ENCODE measurements around the gene HCN2. TPM values are rescaled to one million over a fixed set of nuclear protein-coding genes. Genes with fewer than 3 reads are reported as not detected.

The HCN2 gene
- total and polyA plus RNA-seq, 10 of the 15 experiments (the other 5 are each of a cell fraction or from before 2014, with no cell fraction given) = 0.01 to 0.54 (median 0.08) TPM; not detected in 4

- H3K4me1 ChIP-seq (ENCODE audit: control insufficient read depth, insufficient read depth, low read length) = peaks cover 24% of the 10 kb centered on the region
- ChIA-PET SMC1A (ENCODE audit: uncharacterized antibody, unreplicated experiment) (no interaction called here), RAD21 (ENCODE audit: unreplicated experiment) (no interaction called here), POLR2A (interaction anchor here (1.0 kb wide), 1 partner anchor 20 kb away, joined by 4 read pairs; no protein-coding TSS in a partner anchor), CTCF (no interaction called here)
- no peaks in the 10 kb centered on the region for H4K20me1 ChIP-seq (ENCODE audit: control insufficient read depth, insufficient read depth)
- no TSS peak for BruUV-seq (replicated peaks)
- intact Hi-C loops (cut with micrococcal nuclease; ENCODE audit: unreplicated experiment) (no loop called here), in situ Hi-C loops (cut with MboI) (no loop called here)
- no peak overlapping the region for H2AFZ ChIP-seq (ENCODE audit: control insufficient read depth, low read depth, low read length)
- H3K4me2 ChIP-seq (ENCODE audit: control insufficient read depth, insufficient read depth) = no peak overlapping the region
- H3K27me3 ChIP-seq (replicated peaks in 1 of 2; ENCODE audit: control insufficient read depth in 2 of 2, insufficient read depth in 2 of 2, low read length in 1 of 2) = no peaks in the 10 kb centered on the region
- H3K27ac ChIP-seq (ENCODE audit: control insufficient read depth, insufficient read depth) = no peak overlapping the region
- H3K4me3 ChIP-seq = no peak overlapping the region
- H3K9me3 ChIP-seq (replicated peaks; ENCODE audit: control insufficient read depth, insufficient read depth, low read length) = no peaks in the 10 kb centered on the region
- WGBS (ENCODE audit: insufficient coverage, insufficient replicate concordance, low lambda C conversion rate, missing lambda C conversion rate) = 90% methylated on average over 31 of the region's 31 CpGs
- DNase-seq (ENCODE audit: low read depth, low spot score) (no peak), ATAC-seq (no peak), FAIRE-seq (no peak)
- H3K9ac ChIP-seq (ENCODE audit: control insufficient read depth, insufficient read depth, low read length) = no peak overlapping the region
- peaks cover 0 to 4% of the 10 kb centered on the region in 2 experiments; a peak in 2 of 4 replicates for H3K36me3 ChIP-seq (ENCODE audit: control insufficient read depth in 2 of 2, insufficient read depth in 2 of 2, low read length in 1 of 2)
- no peaks in the 10 kb centered on the region for H3K79me2 ChIP-seq (ENCODE audit: control insufficient read depth, insufficient read depth, low read length)
- TF ChIP-seq JUNB (IDR thresholded peaks at IDR 0.05) = no peak
- TF ChIP-seq, protein P1, sequence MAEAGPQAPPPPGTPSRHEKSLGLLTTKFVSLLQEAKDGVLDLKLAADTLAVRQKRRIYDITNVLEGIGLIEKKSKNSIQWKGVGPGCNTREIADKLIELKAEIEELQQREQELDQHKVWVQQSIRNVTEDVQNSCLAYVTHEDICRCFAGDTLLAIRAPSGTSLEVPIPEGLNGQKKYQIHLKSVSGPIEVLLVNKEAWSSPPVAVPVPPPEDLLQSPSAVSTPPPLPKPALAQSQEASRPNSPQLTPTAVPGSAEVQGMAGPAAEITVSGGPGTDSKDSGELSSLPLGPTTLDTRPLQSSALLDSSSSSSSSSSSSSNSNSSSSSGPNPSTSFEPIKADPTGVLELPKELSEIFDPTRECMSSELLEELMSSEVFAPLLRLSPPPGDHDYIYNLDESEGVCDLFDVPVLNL (IDR thresholded peaks at IDR 0.05; ENCODE audit: low read depth, low read length) = no peak
- no peak for TF ChIP-seq NKRF (conservative IDR thresholded peaks at IDR 0.05)
- TF ChIP-seq RAD51 (IDR thresholded peaks at IDR 0.05) = no peak
- no peak for TF ChIP-seq WRNIP1 (IDR thresholded peaks at IDR 0.05; ENCODE audit: borderline replicate concordance, low read depth, low read length)
- no peak for TF ChIP-seq NR2C2 (IDR thresholded peaks at IDR 0.05; ENCODE audit: borderline replicate concordance, control insufficient read depth, insufficient read length, low read depth)
- TF ChIP-seq CHD1 (IDR thresholded peaks at IDR 0.05; ENCODE audit: low read depth, low read length) = no peak
- TF ChIP-seq EED (IDR thresholded peaks at IDR 0.05; ENCODE audit: low read depth) = no peak
- TF ChIP-seq HCFC1 (IDR thresholded peaks at IDR 0.05; ENCODE audit: low read length) = no peak
- TF ChIP-seq CHD2 (IDR thresholded peaks at IDR 0.05; ENCODE audit: borderline replicate concordance, low read depth, low read length) = no peak
- no peak for TF ChIP-seq RB1 (IDR thresholded peaks at IDR 0.05; ENCODE audit: borderline replicate concordance)
- TF ChIP-seq YY1 (IDR thresholded peaks at IDR 0.05; ENCODE audit: low read depth, low read length) = no peak
- TF ChIP-seq, protein P2, sequence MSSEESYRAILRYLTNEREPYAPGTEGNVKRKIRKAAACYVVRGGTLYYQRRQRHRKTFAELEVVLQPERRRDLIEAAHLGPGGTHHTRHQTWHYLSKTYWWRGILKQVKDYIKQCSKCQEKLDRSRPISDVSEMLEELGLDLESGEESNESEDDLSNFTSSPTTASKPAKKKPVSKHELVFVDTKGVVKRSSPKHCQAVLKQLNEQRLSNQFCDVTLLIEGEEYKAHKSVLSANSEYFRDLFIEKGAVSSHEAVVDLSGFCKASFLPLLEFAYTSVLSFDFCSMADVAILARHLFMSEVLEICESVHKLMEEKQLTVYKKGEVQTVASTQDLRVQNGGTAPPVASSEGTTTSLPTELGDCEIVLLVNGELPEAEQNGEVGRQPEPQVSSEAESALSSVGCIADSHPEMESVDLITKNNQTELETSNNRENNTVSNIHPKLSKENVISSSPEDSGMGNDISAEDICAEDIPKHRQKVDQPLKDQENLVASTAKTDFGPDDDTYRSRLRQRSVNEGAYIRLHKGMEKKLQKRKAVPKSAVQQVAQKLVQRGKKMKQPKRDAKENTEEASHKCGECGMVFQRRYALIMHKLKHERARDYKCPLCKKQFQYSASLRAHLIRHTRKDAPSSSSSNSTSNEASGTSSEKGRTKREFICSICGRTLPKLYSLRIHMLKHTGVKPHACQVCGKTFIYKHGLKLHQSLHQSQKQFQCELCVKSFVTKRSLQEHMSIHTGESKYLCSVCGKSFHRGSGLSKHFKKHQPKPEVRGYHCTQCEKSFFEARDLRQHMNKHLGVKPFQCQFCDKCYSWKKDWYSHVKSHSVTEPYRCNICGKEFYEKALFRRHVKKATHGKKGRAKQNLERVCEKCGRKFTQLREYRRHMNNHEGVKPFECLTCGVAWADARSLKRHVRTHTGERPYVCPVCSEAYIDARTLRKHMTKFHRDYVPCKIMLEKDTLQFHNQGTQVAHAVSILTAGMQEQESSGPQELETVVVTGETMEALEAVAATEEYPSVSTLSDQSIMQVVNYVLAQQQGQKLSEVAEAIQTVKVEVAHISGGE (CRISPR knock-in tag; IDR thresholded peaks at IDR 0.05) = no peak
- no peak for TF ChIP-seq PAX8 (IDR thresholded peaks at IDR 0.05)
- TF ChIP-seq, protein P3, sequence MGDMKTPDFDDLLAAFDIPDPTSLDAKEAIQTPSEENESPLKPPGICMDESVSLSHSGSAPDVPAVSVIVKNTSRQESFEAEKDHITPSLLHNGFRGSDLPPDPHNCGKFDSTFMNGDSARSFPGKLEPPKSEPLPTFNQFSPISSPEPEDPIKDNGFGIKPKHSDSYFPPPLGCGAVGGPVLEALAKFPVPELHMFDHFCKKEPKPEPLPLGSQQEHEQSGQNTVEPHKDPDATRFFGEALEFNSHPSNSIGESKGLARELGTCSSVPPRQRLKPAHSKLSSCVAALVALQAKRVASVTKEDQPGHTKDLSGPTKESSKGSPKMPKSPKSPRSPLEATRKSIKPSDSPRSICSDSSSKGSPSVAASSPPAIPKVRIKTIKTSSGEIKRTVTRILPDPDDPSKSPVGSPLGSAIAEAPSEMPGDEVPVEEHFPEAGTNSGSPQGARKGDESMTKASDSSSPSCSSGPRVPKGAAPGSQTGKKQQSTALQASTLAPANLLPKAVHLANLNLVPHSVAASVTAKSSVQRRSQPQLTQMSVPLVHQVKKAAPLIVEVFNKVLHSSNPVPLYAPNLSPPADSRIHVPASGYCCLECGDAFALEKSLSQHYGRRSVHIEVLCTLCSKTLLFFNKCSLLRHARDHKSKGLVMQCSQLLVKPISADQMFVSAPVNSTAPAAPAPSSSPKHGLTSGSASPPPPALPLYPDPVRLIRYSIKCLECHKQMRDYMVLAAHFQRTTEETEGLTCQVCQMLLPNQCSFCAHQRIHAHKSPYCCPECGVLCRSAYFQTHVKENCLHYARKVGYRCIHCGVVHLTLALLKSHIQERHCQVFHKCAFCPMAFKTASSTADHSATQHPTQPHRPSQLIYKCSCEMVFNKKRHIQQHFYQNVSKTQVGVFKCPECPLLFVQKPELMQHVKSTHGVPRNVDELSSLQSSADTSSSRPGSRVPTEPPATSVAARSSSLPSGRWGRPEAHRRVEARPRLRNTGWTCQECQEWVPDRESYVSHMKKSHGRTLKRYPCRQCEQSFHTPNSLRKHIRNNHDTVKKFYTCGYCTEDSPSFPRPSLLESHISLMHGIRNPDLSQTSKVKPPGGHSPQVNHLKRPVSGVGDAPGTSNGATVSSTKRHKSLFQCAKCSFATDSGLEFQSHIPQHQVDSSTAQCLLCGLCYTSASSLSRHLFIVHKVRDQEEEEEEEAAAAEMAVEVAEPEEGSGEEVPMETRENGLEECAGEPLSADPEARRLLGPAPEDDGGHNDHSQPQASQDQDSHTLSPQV (IDR thresholded peaks at IDR 0.05) = no peak
Observed at GRCh38 chr19:640606-641189, 51.0 kb downstream of the HCN2 start.
